HCT116 (cell line): ENCODE results near the gene GDPD5.

Source experiments
- CTCF ChIP-seq, 3 experiments: fragments of 200-600 bp in 1 of 3; sonication (generic) in 1 of 3; IDR thresholded peaks in 2 of 3; conservative IDR thresholded peaks in 1 of 3; 2 replicates each; pipeline ENCODE4 v1.5.1; 2012 to 2017; ENCODE audit warnings: low read depth in 2 of 3, low read length in 2 of 3, antibody characterized with exemption in 1 of 3, borderline replicate concordance in 1 of 3, control low read depth in 1 of 3, mild to moderate bottlenecking in 1 of 3, mixed read lengths in 1 of 3, mixed run types in 1 of 3, moderate library complexity in 1 of 3; ENCODE audit not compliant: insufficient read depth in 1 of 3
- EZH2 ChIP-seq: fragments of 200-600 bp; sonication (generic); IDR thresholded peaks from 2 replicates; pipeline ENCODE4 v1.6.1; 2017; ENCODE audit warnings: antibody characterized with exemption, mixed run types
- EZH2phosphoT487 ChIP-seq: fragments of 200-600 bp; IDR thresholded peaks from 2 replicates; pipeline ENCODE4 v1.6.1; 2018; ENCODE audit warnings: antibody characterized with exemption, borderline replicate concordance
- POLR2A ChIP-seq: IDR thresholded peaks from 2 replicates; pipeline ENCODE4 v1.7.0; 2011; ENCODE audit warnings: borderline replicate concordance; ENCODE audit not compliant: insufficient read depth, insufficient read length; ENCODE audit errors: extremely low read depth
- POLR2AphosphoS5 ChIP-seq: IDR thresholded peaks from 2 replicates; pipeline ENCODE4 v1.6.1; 2011; ENCODE audit warnings: mild to moderate bottlenecking, low read depth, low read length, moderate library complexity
- RAD21 ChIP-seq: IDR thresholded peaks from 2 replicates; pipeline ENCODE4 v1.6.1; 2012; ENCODE audit warnings: low read depth, mild to moderate bottlenecking
- REST ChIP-seq: IDR thresholded peaks from 2 replicates; pipeline ENCODE4 v1.6.1; 2012; ENCODE audit warnings: low read depth
- TCF7L2 ChIP-seq: IDR thresholded peaks from 2 replicates; pipeline ENCODE4 v1.7.0; 2011; ENCODE audit warnings: borderline replicate concordance, inconsistent platforms; ENCODE audit not compliant: insufficient read depth, insufficient read length; ENCODE audit errors: extremely low read depth

GRCh38 chr11:75456596-75457183 is 69.1 kb downstream of the GDPD5 start:
- no peak for TF ChIP-seq POLR2A
- no peak for TF ChIP-seq EZH2phosphoT487
- TF ChIP-seq EZH2 = no peak
- no peak for TF ChIP-seq CTCF (IDR thresholded peaks at IDR 0.05 in 2 of 3, conservative IDR thresholded peaks at IDR 0.05 in 1 of 3; ENCODE audit: borderline replicate concordance in 1 of 3, insufficient read depth in 1 of 3, low read depth in 2 of 3, low read length in 2 of 3)
- no peak for TF ChIP-seq POLR2AphosphoS5
- TF ChIP-seq RAD21 = no peak
- no peak for TF ChIP-seq REST
- no peak for TF ChIP-seq TCF7L2
